IPS-NIHi7 (cell line): ENCODE measurements around the gene ACOX2.
A peak's percentile ranks its signal among the peaks of the same experiment; 100 is the strongest.

Experiments used
- DNase-seq: peaks from one replicate; pipeline ENCODE4 v3.0.0; 2012; ENCODE audit warnings: mixed read lengths; ENCODE audit errors: extremely low spot score

The ACOX2 gene

GRCh38 chr3:58508437-58508836 lies 28.6 kb downstream of the ACOX2 start:
- DNase-seq: no peak

- DNase-seq: no peak
These were observed 29.5 kb downstream of the ACOX2 start for GRCh38 chr3:58507356-58508078.

- no peak for DNase-seq
These were observed 34.1 kb downstream of the ACOX2 start for GRCh38 chr3:58502872-58503271.

- no peak for DNase-seq
These were observed 39.9 kb downstream of the ACOX2 start for GRCh38 chr3:58497097-58497496.

- DNase-seq: no peak
These were observed 40.7 kb downstream of the ACOX2 start for GRCh38 chr3:58496206-58496857.

- DNase-seq: no peak
These were observed 41.9 kb downstream of the ACOX2 start for GRCh38 chr3:58495101-58495500.

- no peak for DNase-seq
These were observed 42.9 kb downstream of the ACOX2 start for GRCh38 chr3:58494107-58494506.

- DNase-seq: no peak
These were observed 44.5 kb downstream of the ACOX2 start for GRCh38 chr3:58492494-58492905.

GRCh38 chr3:58491506-58492402 lies 45.2 kb downstream of the ACOX2 start, which contains the start of gene KCTD6:
TSS of gene KCTD6 (plus strand) at chr3:58492096. CDS start at chr3:58498756, 6,660 bp downstream.
- peak; percentile 98 for DNase-seq

GRCh38 chr3:58490860-58491501 lies 46.0 kb downstream of the ACOX2 start:
- no peak for DNase-seq

- no peak for DNase-seq
These were observed 48.0 kb downstream of the ACOX2 start for GRCh38 chr3:58488967-58489366.

- DNase-seq: no peak
These were observed 49.7 kb downstream of the ACOX2 start for GRCh38 chr3:58487140-58487886.

GRCh38 chr3:58485801-58486435 lies 51.1 kb downstream of the ACOX2 start:
- DNase-seq: no peak

- no peak for DNase-seq
These were observed 52.3 kb downstream of the ACOX2 start for GRCh38 chr3:58484722-58485069.

- DNase-seq: no peak
These were observed 52.8 kb downstream of the ACOX2 start for GRCh38 chr3:58484045-58484721.

GRCh38 chr3:58482917-58483636 lies 53.9 kb downstream of the ACOX2 start:
- DNase-seq: no peak

- DNase-seq: no peak
These were observed 56.7 kb downstream of the ACOX2 start for GRCh38 chr3:58480309-58480708.

- no peak for DNase-seq
These were observed 58.2 kb downstream of the ACOX2 start for GRCh38 chr3:58478781-58479180.

- no peak for DNase-seq
These were observed 61.9 kb downstream of the ACOX2 start for GRCh38 chr3:58474967-58475578.
